SU-DHL-6 (cell line): Measurements from ENCODE around the gene ANKS1B.

Experiments
- EZH2phosphoT487 ChIP-seq: fragments of 200-600 bp; sonication (generic), shearing (Covaris generic); conservative IDR thresholded peaks from 2 replicates; pipeline ENCODE4 v1.6.1; 2018; ENCODE audit warnings: mild to moderate bottlenecking, antibody characterized with exemption, low read length, moderate library complexity, mixed read lengths
- TF ChIP-seq, protein P1 (sequence below): fragments of 200-600 bp; sonication (generic); IDR thresholded peaks from one replicate; pipeline ENCODE4 v1.5.1; 2017; ENCODE audit warnings: antibody characterized with exemption, mild to moderate bottlenecking, low read length, moderate library complexity; ENCODE audit not compliant: insufficient read depth, poor library complexity, severe bottlenecking

DNA sequence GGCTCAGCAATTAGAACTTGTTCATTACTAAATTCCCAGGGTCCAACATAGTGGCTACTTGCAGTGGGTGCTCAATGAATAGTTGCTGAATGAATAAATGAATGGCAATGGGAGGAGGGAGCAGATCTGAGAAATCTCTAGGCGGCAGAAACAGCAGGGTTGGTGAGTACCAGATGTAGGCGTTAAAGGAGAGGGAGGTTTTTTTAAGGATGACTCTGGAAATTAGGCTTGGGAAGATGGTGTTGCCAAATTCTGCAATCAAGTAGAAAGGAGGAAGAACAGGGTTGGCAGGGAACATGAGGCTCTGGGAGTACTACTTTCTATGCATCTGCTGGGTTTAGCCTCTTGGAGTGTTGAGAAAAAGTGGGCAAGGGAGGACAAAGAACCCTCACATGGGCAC is 1132.6 kb downstream of the ANKS1B start:
- TF ChIP-seq EZH2phosphoT487, result no peak
- TF ChIP-seq, protein P1, sequence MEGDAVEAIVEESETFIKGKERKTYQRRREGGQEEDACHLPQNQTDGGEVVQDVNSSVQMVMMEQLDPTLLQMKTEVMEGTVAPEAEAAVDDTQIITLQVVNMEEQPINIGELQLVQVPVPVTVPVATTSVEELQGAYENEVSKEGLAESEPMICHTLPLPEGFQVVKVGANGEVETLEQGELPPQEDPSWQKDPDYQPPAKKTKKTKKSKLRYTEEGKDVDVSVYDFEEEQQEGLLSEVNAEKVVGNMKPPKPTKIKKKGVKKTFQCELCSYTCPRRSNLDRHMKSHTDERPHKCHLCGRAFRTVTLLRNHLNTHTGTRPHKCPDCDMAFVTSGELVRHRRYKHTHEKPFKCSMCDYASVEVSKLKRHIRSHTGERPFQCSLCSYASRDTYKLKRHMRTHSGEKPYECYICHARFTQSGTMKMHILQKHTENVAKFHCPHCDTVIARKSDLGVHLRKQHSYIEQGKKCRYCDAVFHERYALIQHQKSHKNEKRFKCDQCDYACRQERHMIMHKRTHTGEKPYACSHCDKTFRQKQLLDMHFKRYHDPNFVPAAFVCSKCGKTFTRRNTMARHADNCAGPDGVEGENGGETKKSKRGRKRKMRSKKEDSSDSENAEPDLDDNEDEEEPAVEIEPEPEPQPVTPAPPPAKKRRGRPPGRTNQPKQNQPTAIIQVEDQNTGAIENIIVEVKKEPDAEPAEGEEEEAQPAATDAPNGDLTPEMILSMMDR, result no peak
